ENCODE results near the gene SORL1-AS1.
"Not testable (repeated sequence)": the region's sequence is repeated elsewhere in the genome, so short reads cannot be mapped to it uniquely, and the experiment has no call there.

Gene SORL1-AS1

DNA sequence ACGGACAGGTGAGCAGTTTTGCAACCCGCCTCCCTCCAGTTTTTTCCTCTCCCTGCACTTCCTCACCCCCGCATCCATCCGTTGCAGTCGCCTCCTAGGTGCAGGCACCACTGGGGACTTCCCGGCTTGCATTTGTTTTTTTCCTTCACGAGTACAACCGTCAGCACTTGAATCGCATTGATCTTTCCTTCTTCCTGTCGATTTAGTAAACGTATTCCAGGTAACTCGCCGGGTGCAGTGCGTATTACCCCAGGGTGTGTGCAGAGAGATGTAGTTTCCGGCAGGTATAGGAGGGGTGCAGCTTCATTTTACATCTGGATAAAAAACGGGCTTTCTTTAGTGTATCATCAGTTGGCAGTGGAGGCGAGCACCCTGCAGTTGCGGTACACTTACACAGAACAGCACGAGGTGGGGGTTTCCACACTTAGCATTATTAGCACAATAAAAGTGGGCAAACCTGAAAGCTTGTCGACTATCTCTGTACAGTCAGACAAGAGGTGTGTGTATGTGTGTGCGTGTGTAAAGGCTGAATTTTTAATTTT lies at the start of gene SORL1-AS1:
Gene SORL1-AS1 (minus strand): TSS at position 359 of the 542 bp plus-strand sequence.
- no peak for DNase-seq

DNA sequence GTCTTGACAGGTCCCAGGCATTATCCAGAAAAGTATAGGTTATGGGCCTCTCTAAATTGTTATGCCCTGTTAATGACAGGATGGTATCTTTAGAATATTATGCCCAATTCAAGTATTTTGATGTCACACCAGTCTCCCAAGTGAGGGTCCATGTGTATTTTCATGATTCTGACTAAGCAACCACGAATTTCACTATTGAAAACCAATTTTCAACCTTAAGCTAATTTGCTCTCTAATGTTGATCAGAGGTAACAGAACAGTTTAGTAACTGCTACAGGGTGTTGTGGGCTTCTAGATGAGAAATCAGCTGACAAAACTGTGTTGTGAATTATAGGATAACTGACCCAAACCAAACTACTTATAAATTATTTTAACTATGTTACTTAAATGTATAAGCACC lies 48.0 kb upstream of the SORL1-AS1 start:
- DNase-seq, result no peak

DNA sequence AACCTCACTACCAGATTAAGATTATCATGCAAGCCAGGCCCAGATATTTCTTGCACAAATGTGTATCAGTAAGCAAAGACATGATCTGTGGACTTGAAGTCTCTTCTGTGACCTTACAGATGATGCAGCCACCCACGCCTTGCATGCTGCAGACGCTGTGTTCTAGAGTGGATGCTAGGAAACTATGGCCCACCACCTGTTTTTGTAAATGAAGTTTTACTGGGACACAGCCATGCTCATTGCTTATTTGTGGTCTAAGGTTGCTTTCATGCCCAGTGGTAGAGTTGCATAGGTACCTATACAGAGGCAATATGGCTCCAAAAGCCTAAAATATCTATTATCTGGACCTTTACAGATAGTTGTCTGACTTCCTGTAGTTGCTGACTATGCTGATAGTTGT lies 47.5 kb upstream of the SORL1-AS1 start:
- no peak for DNase-seq

DNA sequence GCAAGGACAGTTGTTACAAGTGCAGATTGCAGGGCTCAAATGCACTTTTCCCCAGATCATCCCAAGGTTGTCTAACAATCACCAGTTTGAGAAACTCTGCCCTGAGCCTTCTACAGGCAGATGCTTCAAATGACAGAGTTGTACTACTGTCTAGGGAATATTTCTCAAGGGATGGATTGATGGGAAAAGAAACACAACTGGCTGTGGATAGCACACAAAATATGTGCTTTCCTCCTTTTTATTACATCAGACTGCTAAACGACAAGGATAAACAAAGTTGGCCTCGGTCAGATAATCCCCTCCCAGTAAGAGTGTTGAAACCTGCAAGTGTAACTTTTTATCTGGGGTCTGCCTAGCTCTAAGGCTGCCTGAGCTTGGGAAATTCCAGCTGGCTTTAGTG lies 46.6 kb upstream of the SORL1-AS1 start:
- DNase-seq, result no peak

DNA sequence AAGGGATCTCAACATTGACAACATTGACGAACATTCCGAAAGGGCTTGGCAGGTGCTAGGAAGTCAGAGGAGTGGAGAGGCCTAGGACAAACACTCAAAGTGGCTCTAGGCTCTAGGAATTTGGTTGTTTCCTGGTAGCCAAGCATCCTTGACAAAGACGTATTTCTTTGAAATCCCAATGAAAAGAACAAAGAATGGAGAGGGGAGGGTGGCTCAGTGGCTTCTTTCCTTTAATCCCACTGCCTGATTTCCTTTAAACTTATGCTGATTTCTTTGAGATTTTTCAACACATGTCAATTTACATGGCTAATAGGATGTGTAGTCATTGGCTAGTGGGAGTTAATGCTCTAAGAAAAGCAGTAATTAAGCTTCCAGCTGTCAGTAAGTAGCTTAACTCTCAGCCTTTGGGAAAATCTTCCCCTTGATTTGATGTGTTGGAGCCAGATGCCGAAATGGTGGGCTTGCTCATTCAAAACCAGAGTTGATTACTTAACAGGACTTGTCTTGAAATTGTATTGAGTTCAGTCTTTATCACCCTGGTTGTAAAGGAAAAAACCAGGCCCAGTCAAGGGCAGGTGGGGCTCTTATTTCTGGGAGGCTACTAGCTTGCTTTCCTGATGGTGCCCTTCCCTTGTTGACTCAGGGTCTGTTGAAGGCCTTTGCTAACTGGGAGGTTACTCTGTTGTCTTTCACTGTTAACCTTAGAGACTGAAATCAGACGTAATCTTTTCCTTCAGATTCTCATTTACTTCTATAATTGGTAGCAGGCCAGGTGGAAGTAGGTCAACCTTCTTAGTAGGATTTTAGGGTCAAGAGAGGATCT lies 44.6 kb upstream of the SORL1-AS1 start:
- DNase-seq, result no peak

DNA sequence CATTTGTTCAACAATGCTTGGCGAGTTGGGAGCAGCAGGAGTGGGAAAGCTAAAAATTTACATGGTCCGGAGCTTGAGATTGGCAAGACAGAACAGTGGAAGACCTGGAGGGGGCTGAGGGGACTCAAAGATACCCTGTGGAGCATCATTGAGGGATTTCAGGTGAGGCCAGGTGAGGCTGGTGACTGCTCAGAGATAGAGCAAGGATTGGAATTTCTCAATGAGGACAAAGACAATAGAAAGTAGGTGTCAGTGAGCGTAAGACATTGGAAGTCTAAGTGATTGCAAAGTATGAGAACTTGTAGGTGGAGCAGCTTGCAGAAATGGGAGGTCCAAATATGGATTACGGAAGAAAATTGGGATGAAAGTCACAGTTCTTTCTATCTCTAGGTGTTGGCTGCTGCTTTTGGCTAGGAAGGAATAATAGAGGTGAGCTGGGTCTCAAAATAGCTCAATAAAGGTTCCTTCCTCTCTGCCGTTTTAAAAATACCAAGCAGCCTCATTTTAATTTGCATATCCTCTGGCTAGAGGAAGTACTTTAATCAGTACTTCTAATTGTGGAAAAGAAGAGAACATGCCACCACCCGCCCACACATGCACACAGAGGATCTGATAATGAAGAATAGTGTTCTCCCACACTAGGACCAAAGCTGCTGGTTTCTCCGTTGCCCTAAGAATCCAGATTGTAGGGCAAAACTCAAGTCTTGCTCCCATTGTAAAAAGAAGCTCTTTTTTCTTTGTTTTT lies 41.8 kb upstream of the SORL1-AS1 start:
- DNase-seq, result no peak

DNA sequence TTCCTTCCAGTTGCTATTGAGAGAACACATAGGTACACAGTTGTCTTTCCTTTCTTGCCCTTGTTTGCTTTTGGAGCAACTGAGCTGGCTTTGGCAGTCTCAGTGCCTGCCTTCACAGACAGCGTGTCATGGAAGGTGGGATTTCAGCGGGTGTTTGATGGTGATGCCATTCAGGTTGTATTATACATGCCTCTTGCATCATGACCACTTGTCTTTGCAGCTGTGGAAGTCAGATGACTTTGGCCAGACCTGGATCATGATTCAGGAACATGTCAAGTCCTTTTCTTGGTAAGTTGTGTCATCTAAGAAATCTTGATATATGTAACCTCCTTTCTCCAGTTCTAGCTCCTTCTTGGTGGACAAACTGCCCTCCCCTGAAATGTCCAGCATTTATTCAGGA lies 37.1 kb upstream of the SORL1-AS1 start:
- no peak for DNase-seq

DNA sequence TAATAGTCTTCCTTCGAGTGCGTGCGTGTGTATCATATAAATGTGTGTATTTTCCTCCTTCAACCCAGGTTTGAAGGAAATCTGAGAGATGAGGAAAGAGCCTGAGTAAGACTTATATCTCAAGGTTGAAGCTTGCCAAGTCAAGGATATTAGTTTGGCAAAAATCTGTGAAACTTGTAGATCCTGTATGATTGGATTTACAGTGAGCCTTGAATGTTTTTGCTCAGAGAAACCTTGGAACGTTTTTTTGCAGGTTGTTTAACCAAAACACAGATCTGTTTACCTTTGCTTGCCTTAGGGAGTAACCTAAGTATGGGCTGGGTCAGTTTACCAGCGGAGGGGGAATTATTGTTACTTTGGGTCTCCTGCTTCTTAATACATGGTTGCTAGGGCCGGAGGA lies 35.9 kb upstream of the SORL1-AS1 start:
- DNase-seq, result no peak

DNA sequence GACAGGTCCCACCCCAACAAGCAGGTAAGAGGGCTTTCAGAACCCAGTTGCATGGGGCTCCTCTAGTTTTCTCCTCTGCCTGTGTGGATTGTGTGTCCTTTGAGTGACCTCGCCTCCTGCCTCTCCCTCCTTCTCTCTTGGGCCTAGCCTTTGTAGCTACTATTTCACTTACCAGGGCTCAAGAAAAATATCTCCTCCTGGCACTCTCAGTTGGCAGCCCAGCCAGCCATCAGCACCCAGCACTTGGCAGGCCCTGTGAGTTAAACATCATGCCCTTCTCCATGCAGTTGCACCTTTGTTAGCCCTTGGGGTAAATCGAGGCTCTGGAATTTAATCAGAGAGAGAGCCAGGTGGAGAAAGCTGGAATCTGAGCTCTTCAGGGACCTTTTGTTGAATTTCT lies 35.4 kb upstream of the SORL1-AS1 start:
- DNase-seq, result no peak

DNA sequence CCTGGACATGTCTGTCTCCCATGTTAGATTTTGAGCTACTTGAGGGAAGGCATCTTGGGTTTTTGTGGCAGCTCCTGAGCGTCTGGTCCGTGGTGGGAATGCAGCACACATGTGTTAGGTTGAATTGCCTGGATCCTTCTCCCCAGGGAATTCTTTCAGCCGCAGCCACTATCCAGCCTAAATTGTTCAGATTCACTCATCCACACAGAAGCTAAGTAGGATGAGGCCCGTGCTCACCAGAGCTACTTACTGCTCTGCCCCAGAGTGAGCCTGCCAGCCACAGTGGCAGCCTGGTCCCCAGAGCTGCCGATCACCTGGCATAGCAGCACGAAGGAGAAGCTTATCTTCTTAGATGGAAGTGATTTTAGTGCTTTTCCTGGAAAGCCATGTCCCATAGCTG lies 34.4 kb upstream of the SORL1-AS1 start:
- no peak for DNase-seq

DNA sequence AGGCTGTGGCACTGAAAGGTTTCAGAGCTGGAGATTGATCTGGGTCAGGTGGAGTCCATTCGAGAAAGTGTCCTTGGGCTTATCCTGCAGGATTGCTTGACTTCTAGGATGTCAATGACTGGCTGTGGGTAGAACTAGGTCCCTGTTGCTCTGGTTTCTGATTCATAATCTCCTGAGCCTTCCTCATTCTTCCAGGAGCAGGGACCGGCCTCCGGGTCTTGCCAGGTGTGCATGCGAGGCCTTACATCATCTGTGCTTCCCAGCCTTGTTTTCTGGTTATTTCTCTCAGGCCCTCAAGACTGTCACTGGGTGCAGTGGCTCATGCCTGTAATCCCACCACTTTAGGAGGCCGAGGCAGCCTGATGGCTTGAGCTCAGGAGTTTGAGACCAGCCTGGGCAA lies 33.3 kb upstream of the SORL1-AS1 start:
- no peak for DNase-seq

DNA sequence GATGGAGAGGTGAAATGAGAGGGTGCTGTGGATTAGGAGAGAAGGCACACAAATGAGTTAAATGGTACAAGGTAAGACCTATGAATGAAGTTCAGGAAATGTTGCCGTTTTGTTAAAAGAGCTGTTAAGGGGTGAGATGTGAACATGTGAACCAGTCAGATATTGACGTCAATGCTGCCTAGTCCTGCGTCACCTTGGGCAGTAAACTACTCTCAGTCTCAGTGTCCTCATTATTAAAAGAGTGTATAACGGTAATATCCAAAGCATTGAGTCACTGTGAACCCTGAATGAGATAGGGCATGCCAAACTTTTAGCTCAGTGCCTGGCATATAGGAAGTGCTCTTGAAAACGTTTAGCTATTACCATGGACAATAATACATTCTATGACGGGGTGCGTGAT lies 32.4 kb upstream of the SORL1-AS1 start:
- DNase-seq, result no peak

DNA sequence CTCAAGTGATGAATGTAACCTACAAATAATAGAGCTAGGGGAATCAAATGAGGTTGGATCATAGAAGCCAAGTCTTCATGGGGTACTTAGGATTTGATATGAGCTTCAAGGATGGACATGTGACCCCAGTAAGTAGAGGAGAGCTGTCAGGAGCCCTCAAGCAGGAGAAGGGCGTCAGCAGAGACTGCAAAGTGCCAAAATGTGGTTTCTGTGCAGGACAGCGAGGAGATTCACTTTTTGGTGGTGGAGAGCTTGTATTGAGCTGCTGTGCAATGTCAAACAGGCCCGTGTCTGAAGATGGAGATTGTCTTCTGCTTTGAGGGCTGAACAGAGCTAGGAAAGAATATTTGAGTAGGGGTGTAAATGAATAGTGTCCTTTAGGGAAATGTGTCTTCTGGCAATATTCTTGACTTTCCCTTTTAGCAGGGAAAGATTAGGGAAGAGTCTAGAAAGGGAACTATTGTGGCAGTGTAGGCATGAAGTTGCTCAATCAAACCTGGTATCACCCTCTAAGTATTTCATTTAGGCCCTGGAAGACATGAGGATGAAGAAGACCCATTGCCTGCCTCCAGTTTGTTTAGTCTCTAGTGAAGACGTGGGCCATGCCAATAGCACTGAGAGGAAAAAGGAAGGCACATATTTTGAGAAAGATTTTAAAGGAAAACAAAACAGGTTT lies 31.2 kb upstream of the SORL1-AS1 start:
- no peak for DNase-seq

DNA sequence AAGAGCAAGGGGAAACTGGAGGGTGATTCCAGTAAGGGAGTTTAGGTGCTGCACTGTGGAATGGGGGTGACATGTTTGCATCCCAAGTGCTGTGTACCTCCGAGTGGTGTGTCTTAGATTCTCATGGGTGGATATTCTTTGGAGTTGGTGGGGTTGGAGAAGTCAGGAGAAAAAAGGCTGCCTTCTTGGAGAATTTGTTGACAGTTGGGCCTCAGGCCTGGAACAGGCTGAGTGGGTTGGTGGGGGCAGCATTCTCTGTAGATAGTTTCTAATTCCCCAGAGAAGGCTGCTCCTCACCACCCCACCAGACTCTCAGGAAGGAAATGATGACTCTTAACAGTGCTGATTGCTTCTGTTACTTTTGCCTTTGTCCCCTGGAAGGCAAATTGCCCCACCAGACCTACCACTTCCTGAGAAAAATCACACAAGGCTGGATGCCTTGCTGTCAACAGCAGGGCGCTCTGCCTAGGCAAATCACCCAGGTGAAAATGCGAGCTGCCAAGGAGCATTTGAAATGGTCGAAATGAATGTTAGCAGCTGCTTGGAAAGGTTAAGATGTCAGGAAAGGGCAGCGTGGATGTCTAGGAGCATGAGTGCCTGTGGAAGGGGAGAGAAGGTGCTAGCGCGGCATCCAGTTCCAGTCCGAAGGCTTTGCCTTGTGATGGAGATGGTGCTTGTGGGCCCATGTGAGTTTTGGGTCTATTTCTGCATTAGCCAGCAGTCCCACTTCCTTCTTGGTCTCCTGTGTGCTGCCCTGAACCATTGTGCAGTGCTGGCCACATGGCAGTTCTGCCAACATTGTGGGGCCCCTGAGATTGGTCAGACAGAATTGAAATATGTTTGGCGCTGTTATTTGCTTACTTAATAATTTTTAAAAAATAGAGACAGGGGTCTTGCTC lies 29.7 kb upstream of the SORL1-AS1 start:
- DNase-seq, result no peak

DNA sequence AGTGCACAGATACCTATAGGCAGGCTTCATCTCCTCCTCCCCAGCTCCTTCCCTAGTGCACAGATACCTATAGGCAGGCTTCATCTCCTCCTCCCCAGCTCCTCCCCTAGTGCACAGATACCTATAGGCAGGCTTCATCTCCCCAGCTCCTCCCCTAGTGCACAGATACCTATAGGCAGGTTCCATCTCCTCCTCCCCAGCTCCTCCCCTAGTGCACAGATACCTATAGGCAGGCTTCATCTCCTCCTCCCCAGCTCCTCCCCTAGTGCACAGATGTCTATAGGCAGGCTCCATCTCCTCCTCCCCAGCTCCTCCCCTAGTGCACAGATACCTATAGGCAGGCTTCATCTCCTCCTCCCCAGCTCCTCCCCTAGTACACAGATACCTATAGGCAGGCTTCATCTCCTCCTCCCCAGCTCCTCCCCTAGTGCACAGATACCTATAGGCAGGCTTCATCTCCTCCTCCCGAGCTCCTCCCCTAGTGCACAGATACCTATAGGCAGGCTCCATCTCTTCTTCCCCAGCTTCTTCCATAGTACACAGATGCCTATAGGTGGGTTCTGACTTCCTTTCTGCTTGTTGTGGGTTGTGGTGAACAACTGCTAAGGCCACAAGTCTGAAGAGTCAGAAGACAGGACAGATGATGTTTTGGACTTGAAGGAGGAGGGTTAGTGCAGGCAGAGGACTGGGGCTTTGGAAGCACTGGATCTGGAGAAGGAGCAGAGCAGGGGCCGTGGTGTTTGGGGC lies 28.9 kb upstream of the SORL1-AS1 start:
- not testable (repeated sequence) for DNase-seq

DNA sequence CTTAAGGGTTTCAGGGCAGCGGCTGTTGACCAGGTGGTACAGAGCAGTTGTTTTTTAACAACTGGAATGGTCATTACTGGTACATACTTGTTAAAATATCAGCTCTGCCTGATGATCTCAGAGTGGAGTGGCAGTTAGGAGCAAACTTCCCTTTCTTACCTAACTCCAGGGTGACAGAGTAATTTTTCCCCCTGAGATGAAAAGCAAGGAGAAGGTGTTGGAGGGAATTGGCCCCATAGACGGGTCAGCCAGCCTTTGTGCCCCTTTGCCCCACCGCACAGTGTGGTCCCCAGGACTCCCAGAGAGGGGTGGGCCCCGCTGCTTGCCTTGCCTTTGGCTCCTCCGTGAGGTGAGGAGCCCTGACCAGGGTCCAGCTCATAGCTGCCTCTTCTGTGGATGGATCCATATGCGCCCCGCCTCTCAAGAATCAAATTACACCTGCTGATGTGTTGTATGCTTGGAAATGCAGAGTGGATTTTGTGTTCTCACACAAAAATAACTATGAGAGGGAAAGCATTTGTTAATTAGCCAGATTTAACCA lies 27.0 kb upstream of the SORL1-AS1 start:
- no peak for DNase-seq

DNA sequence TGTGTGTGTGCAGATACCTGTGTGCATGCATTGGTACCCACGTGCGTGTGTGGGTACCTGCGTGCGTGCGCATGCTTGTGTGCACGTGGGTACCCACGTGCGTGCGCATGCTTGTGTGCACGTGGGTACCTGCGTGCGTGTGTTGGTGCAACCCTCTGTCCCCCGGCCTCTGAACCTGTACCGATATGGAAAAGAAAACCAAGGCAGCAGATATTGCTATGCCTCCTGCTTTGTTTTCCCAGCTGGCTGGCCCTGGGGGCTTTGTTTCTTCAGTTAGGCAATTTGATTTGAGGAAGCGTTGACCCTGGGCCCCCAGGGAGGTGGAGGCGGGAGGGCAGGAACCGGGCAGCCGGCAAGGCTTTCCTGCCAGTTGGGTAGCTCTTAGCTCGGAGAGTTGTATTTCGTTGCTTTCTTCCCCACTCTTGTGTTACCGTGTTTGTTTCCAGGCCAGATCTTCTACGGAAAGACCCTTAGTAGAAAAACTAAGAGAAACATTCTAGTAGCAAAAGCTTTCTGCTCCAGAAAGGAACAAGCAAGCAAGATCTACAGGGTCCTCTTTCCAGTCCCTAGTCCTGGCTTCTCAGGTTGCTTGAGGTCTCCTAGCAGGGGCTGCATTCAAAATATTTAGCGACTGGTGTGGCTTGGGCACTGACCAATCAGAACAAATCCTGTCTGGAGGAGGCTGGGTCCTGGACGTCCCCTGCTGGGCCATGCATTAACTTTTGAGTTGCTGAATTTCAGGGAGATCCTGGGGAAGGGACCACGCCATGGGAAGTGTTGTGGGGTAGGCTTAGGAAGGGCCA lies 26.3 kb upstream of the SORL1-AS1 start:
- no peak for DNase-seq

DNA sequence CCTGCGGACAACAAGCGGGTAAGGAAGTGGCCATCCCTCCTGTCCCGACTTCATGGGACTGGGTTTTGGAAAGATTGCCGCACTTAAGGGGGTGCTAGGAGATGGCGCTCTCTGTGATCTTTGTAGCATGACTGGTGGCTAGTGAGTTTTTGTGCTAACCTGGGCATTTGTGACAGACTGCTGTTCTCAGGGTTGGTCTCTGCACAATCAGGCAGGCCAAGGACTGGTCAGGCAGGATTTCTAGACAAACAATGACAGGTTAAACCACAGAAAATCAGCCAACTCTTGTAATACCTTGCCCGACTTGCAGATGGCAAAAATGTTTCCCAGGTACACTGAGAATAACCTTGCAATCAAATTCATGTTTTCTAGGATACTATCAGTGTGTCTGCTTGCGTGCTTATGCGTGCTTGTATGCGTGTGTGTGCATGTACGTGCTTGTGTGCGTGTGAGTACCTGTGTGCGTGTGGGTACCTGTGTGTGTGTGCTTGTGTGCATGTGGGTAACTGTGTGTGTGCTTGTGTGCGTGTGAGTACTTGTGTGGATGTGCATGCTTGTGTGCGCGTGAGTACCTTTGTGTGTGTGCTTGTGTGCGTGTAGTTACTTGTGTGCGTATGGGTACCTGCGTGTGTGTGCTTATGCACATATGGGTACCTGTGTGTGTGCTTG lies 25.6 kb upstream of the SORL1-AS1 start:
- DNase-seq, result no peak

DNA sequence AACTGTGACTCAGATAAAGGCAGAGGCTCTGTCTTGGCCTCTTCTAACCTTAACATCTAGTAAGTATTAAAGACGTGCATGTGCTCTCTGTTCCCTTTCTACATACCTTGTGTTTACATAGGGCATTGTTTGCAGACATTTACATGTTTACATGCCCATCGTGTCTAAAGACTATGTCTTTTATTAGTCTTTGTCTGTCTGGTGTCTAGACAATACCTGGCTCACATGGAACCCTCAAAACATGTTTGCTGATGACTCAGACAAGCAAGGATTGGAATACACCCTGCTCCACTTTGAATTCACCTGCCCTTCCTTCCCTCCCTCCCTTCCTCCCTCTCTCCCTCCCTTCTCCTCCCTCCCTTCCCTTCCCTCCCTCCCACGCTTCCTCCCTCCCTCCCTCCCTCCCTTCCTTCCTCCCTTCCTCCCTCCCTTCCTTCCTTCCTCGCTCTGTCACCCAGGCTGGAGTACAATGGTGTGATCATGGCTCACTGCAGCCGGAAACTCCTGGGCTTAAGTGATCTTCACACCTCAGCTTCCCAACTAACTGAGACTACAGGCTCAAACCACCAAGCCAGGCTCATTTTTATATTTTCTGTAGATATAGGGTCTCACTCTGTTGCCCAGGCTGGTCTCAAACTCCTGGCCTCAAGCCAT lies 23.7 kb upstream of the SORL1-AS1 start:
- DNase-seq, result no peak
